ENCODE results near the gene CYFIP2. TPM values are rescaled to one million over a fixed set of nuclear protein-coding genes. Genes with fewer than 3 reads are reported as not detected.

The CYFIP2 gene
- total and polyA plus RNA-seq, 2 of the 13 experiments (the other 11 are each of a cell fraction or from before 2014, with no cell fraction given) = 22.6 to 30.3 TPM

DNA sequence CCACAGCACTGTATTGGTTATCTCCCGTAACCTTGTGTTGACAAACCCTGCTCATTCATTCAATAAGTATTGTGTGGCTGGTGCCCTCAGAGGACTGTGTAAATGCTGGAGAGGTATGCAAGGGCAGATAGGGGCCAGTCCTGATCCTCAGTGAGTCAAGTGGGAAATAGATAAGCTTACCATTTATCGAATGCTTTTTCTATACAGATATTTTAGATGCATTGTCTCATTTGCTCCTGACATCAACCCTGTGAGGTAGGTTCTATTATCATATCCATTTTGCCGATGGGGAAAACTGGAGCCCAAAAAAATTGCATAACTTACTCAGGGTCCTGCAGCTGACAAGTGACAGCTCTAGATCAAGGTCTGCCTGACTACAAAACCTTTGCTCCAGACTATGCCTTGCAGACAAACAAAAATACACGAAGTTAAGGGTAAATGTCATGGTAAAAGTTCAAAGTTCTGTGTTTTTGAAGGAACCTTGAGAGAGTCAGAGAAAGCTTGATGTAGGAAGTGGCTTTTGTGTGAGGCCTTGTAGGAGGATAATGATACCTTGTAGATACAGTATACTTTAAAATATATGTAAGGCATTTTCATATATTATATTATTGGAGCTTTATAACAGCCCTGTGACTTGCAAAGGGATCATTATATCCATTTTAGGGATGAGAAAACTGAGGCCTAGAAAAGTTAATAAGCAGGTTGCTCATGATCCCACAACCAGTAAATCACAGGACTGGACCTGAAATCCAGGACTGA is 22.7 kb downstream of the CYFIP2 start (continued):
- no peak for TF ChIP-seq NR2C2 (CRISPR knock-in tag; IDR thresholded peaks at IDR 0.05; ENCODE audit: borderline replicate concordance)
- no peak for TF ChIP-seq ZNF121 (CRISPR knock-in tag; IDR thresholded peaks at IDR 0.05)
- peak; percentile 85 for TF ChIP-seq NFIC (IDR thresholded peaks at IDR 0.05; ENCODE audit: low read length)
- TF ChIP-seq KDM5B (CRISPR knock-in tag; IDR thresholded peaks at IDR 0.05; ENCODE audit: borderline replicate concordance) = no peak
- no peak for TF ChIP-seq ZNF703 (CRISPR knock-in tag; IDR thresholded peaks at IDR 0.05; ENCODE audit: borderline replicate concordance)
- TF ChIP-seq, protein P1, sequence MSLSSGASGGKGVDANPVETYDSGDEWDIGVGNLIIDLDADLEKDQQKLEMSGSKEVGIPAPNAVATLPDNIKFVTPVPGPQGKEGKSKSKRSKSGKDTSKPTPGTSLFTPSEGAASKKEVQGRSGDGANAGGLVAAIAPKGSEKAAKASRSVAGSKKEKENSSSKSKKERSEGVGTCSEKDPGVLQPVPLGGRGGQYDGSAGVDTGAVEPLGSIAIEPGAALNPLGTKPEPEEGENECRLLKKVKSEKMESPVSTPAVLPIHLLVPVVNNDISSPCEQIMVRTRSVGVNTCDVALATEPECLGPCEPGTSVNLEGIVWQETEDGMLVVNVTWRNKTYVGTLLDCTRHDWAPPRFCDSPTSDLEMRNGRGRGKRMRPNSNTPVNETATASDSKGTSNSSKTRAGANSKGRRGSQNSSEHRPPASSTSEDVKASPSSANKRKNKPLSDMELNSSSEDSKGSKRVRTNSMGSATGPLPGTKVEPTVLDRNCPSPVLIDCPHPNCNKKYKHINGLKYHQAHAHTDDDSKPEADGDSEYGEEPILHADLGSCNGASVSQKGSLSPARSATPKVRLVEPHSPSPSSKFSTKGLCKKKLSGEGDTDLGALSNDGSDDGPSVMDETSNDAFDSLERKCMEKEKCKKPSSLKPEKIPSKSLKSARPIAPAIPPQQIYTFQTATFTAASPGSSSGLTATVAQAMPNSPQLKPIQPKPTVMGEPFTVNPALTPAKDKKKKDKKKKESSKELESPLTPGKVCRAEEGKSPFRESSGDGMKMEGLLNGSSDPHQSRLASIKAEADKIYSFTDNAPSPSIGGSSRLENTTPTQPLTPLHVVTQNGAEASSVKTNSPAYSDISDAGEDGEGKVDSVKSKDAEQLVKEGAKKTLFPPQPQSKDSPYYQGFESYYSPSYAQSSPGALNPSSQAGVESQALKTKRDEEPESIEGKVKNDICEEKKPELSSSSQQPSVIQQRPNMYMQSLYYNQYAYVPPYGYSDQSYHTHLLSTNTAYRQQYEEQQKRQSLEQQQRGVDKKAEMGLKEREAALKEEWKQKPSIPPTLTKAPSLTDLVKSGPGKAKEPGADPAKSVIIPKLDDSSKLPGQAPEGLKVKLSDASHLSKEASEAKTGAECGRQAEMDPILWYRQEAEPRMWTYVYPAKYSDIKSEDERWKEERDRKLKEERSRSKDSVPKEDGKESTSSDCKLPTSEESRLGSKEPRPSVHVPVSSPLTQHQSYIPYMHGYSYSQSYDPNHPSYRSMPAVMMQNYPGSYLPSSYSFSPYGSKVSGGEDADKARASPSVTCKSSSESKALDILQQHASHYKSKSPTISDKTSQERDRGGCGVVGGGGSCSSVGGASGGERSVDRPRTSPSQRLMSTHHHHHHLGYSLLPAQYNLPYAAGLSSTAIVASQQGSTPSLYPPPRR (CRISPR knock-in tag; IDR thresholded peaks at IDR 0.05; ENCODE audit: borderline replicate concordance) = peak; percentile 39; the same call in 1 of the 2 replicates
- TF ChIP-seq, protein P2, sequence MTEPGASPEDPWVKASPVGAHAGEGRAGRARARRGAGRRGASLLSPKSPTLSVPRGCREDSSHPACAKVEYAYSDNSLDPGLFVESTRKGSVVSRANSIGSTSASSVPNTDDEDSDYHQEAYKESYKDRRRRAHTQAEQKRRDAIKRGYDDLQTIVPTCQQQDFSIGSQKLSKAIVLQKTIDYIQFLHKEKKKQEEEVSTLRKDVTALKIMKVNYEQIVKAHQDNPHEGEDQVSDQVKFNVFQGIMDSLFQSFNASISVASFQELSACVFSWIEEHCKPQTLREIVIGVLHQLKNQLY (CRISPR knock-in tag; IDR thresholded peaks at IDR 0.05) = no peak
- TF ChIP-seq SMYD3 (CRISPR knock-in tag; IDR thresholded peaks at IDR 0.05) = no peak; the same call in 1 of the 2 replicates
- TF ChIP-seq ZNF530 (CRISPR knock-in tag; IDR thresholded peaks at IDR 0.05; ENCODE audit: low read depth) = no peak
- no peak for TF ChIP-seq THYN1 (CRISPR knock-in tag; IDR thresholded peaks at IDR 0.05; ENCODE audit: borderline replicate concordance, low read depth)
- no peak for TF ChIP-seq NFE2 (CRISPR knock-in tag; IDR thresholded peaks at IDR 0.05)
- TF ChIP-seq, protein P3, sequence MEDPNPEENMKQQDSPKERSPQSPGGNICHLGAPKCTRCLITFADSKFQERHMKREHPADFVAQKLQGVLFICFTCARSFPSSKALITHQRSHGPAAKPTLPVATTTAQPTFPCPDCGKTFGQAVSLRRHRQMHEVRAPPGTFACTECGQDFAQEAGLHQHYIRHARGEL (CRISPR knock-in tag; IDR thresholded peaks at IDR 0.05) = no peak
- TF ChIP-seq CAMTA2 (CRISPR knock-in tag; IDR thresholded peaks at IDR 0.05; ENCODE audit: borderline replicate concordance) = no peak
- no peak for TF ChIP-seq SOX13 (IDR thresholded peaks at IDR 0.05)
- peak in 1 of 2 experiments; percentile 82; a peak in 2 of 4 replicates for TF ChIP-seq SOX13 (CRISPR knock-in tag; conservative IDR thresholded peaks at IDR 0.05 in 1 of 2, IDR thresholded peaks at IDR 0.05 in 1 of 2)
- TF ChIP-seq ZNF570 (CRISPR knock-in tag; IDR thresholded peaks at IDR 0.05; ENCODE audit: borderline replicate concordance) = no peak
- no peak for TF ChIP-seq CENPT (CRISPR knock-in tag; IDR thresholded peaks at IDR 0.05; ENCODE audit: low read depth)
- TF ChIP-seq ATF7-NPFF (CRISPR knock-in tag; IDR thresholded peaks at IDR 0.05; ENCODE audit: low read depth) = no peak
- TF ChIP-seq XRCC5 (optimal IDR thresholded peaks at IDR 0.05; ENCODE audit: low read length) = no peak
- TF ChIP-seq, protein P4, sequence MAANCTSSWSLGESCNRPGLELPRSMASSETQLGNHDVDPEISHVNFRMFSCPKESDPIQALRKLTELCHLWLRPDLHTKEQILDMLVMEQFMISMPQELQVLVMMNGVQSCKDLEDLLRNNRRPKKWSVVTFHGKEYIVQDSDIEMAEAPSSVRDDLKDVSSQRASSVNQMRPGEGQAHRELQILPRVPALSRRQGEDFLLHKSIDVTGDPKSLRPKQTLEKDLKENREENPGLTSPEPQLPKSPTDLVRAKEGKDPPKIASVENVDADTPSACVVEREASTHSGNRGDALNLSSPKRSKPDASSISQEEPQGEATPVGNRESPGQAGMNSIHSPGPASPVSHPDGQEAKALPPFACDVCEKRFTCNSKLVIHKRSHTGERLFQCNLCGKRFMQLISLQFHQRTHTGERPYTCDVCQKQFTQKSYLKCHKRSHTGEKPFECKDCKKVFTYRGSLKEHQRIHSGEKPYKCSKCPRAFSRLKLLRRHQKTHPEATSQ (CRISPR knock-in tag; IDR thresholded peaks at IDR 0.05; ENCODE audit: borderline replicate concordance) = no peak
- TF ChIP-seq XBP1 (CRISPR knock-in tag; IDR thresholded peaks at IDR 0.05) = no peak
